H1 (cell line): Measurements from ENCODE around the gene PCGF3. TPM values are rescaled to one million over a fixed set of nuclear protein-coding genes. Genes with fewer than 3 reads are reported as not detected.

ENCODE experiments used
- CTCF ChIA-PET: fragments of 300-600 bp; sonication (Branson Sonifier 250); formaldehyde crosslinking; loops from one replicate; lab custom pipeline; 2021; ENCODE audit not compliant: partially characterized antibody; lab: Charles Lee
- POLR2A ChIA-PET: fragments of 300-600 bp; sonication (Branson Sonifier 250); formaldehyde crosslinking; loops from one replicate; lab custom pipeline; 2021; ENCODE audit warnings: inconsistent platforms; ENCODE audit not compliant: partially characterized antibody; lab: Charles Lee
- DNase-seq, 2 experiments: peaks; one replicate each; pipeline versions ENCODE4 v3.0.0 to v3.0.0-alpha.2; 2010 to 2022; ENCODE audit warnings: low spot score in 2 of 2, low read depth in 1 of 2, mixed read lengths in 1 of 2
- FAIRE-seq: peaks from 2 replicates; lab custom pipeline; 2011; peaks lifted over from hg19 to GRCh38; lab: Jason Lieb, UNC
- H2AFZ ChIP-seq: 2 replicates; pipeline ENCODE4 v1.8.1; 2012; ENCODE audit warnings: low read length, inconsistent platforms
- H2AK5ac ChIP-seq: 2 replicates; pipeline ENCODE4 v1.6.1; 2013; ENCODE audit warnings: low read depth, low read length
- H2BK120ac ChIP-seq: replicated peaks from 2 replicates; pipeline ENCODE3; 2013; ENCODE audit warnings: low read depth, low read length, inconsistent platforms
- H2BK12ac ChIP-seq: 2 replicates; pipeline ENCODE4 v1.6.1; 2013; ENCODE audit warnings: low read depth, low read length
- H2BK15ac ChIP-seq: 2 replicates; pipeline ENCODE4 v1.6.1; 2013; ENCODE audit warnings: low read length
- H2BK20ac ChIP-seq: 2 replicates; pipeline ENCODE4 v1.6.1; 2013; ENCODE audit warnings: low read length
- H2BK5ac ChIP-seq: 2 replicates; pipeline ENCODE4 v1.6.1; 2013; ENCODE audit warnings: low read depth, low read length
- H3K14ac ChIP-seq: 2 replicates; pipeline ENCODE4 v1.6.1; 2013; ENCODE audit warnings: inconsistent platforms; ENCODE audit not compliant: insufficient read length
- H3K18ac ChIP-seq: 2 replicates; pipeline ENCODE4 v1.6.1; 2013; ENCODE audit warnings: low read length; ENCODE audit errors: extremely low read depth
- H3K23ac ChIP-seq: 2 replicates; pipeline ENCODE4 v1.6.1; 2013; ENCODE audit warnings: inconsistent platforms; ENCODE audit not compliant: insufficient read length
- H3K23me2 ChIP-seq: 2 replicates; pipeline ENCODE4 v1.6.1; 2013; ENCODE audit warnings: low read depth, low read length
- H3K27ac ChIP-seq: 2 replicates; pipeline ENCODE4 v1.6.1; 2011; ENCODE audit warnings: low read depth, low read length, inconsistent platforms
- H3K27me3 ChIP-seq, 4 experiments: replicated peaks in 1 of 4; 1 replicate in 1 of 4; 2 replicates in 3 of 4; pipeline versions ENCODE4 v1.6.1 to v1.8.1; 2011 to 2013; ENCODE audit warnings: low read length in 3 of 4, mild to moderate bottlenecking in 3 of 4, inconsistent platforms in 2 of 4, mixed read lengths in 2 of 4, moderate library complexity in 1 of 4; ENCODE audit not compliant: control insufficient read depth in 3 of 4, insufficient read depth in 3 of 4; ENCODE audit errors: extremely low read depth in 1 of 4
- H3K36me3 ChIP-seq, 4 experiments: 2 replicates each; pipeline versions ENCODE4 v1.6.1 to v1.8.1; 2011 to 2013; ENCODE audit warnings: mild to moderate bottlenecking in 4 of 4, low read length in 3 of 4, moderate library complexity in 2 of 4, control low read depth in 1 of 4, inconsistent platforms in 1 of 4; ENCODE audit not compliant: insufficient read depth in 4 of 4, control insufficient read depth in 2 of 4
- H3K4ac ChIP-seq: replicated peaks from 2 replicates; pipeline ENCODE3; 2013; ENCODE audit warnings: low read length, low read depth, mixed read lengths, inconsistent platforms; ENCODE audit not compliant: insufficient read length
- H3K4me1 ChIP-seq, 4 experiments: replicated peaks in 1 of 4; 1 replicate in 1 of 4; 2 replicates in 3 of 4; pipeline versions ENCODE4 v1.6.1 to v1.8.1; 2011 to 2013; ENCODE audit warnings: low read length in 3 of 4, inconsistent platforms in 2 of 4, mixed read lengths in 1 of 4; ENCODE audit not compliant: insufficient read depth in 4 of 4, control insufficient read depth in 3 of 4
- H3K4me2 ChIP-seq, 2 experiments: 2 replicates each; pipeline versions ENCODE4 v1.6.1 to v1.8.1; 2011 to 2013; ENCODE audit warnings: low read depth in 2 of 2, low read length in 2 of 2, control low read depth in 1 of 2, inconsistent platforms in 1 of 2, mild to moderate bottlenecking in 1 of 2; ENCODE audit not compliant: insufficient read depth in 1 of 2
- H3K4me3 ChIP-seq, 4 experiments: fragments of 200-600, 300-600 bp in 1 of 4; sonication (generic), shearing (Covaris generic), sonication (Bioruptor Twin) in 1 of 4; 2 replicates each; pipeline versions ENCODE4 v1.5.1 to v1.8.1; 2011 to 2016; ENCODE audit warnings: low read length in 4 of 4, low read depth in 3 of 4, control low read depth in 2 of 4, inconsistent platforms in 2 of 4, mild to moderate bottlenecking in 2 of 4, mixed read lengths in 1 of 4, moderate library complexity in 1 of 4; ENCODE audit not compliant: insufficient read depth in 2 of 4; ENCODE audit errors: extremely low read depth in 1 of 4
- H3K56ac ChIP-seq: replicated peaks from 2 replicates; pipeline ENCODE3; 2013; ENCODE audit warnings: low read depth, mild to moderate bottlenecking, mixed read lengths, low read length, inconsistent platforms; ENCODE audit not compliant: insufficient read length
- H3K79me1 ChIP-seq: 2 replicates; pipeline ENCODE4 v1.6.1; 2013; ENCODE audit warnings: low read depth, low read length, control low read depth
- H3K79me2 ChIP-seq, 2 experiments: 2 replicates each; pipeline versions ENCODE4 v1.6.1 to v1.8.1; 2012 to 2013; ENCODE audit warnings: low read length in 2 of 2, mild to moderate bottlenecking in 2 of 2, inconsistent platforms in 1 of 2; ENCODE audit not compliant: insufficient read depth in 2 of 2, control insufficient read depth in 1 of 2
- H3K9ac ChIP-seq, 4 experiments: replicated peaks in 1 of 4; 1 replicate in 1 of 4; 2 replicates in 3 of 4; pipeline versions ENCODE4 v1.6.1 to v1.8.1; 2011 to 2013; ENCODE audit warnings: low read depth in 3 of 4, low read length in 3 of 4, control low read depth in 2 of 4, mild to moderate bottlenecking in 2 of 4, moderate library complexity in 2 of 4, inconsistent platforms in 1 of 4; ENCODE audit errors: extremely low read depth in 1 of 4
- H3K9me3 ChIP-seq, 2 experiments: 2 replicates each; pipeline versions ENCODE4 v1.6.1 to v1.8.1; 2012 to 2013; ENCODE audit warnings: mild to moderate bottlenecking in 2 of 2, moderate library complexity in 2 of 2, control low read depth in 1 of 2, inconsistent platforms in 1 of 2, low read depth in 1 of 2, low read length in 1 of 2, mixed read lengths in 1 of 2; ENCODE audit not compliant: insufficient read depth in 2 of 2
- H4K20me1 ChIP-seq, 2 experiments: replicated peaks in 1 of 2; 2 replicates each; pipeline versions ENCODE3 to v1.8.1; 2011 to 2013; ENCODE audit warnings: inconsistent platforms in 2 of 2, low read length in 2 of 2, mild to moderate bottlenecking in 1 of 2; ENCODE audit not compliant: insufficient read depth in 2 of 2, control insufficient read depth in 1 of 2
- H4K5ac ChIP-seq: 2 replicates; pipeline ENCODE4 v1.6.1; 2013; ENCODE audit warnings: low read length, low read depth, mixed read lengths, inconsistent platforms; ENCODE audit not compliant: insufficient read length
- H4K8ac ChIP-seq: 2 replicates; pipeline ENCODE4 v1.8.0; 2013; ENCODE audit warnings: mild to moderate bottlenecking, moderate library complexity, low read length, inconsistent platforms; ENCODE audit not compliant: insufficient read depth; ENCODE audit errors: extremely low read depth
- H4K91ac ChIP-seq: replicated peaks from 2 replicates; pipeline ENCODE3; 2013; ENCODE audit warnings: low read length, mixed read lengths, inconsistent platforms; ENCODE audit not compliant: insufficient read length
- CTBP2 ChIP-seq: IDR thresholded peaks from 2 replicates; pipeline ENCODE4 v1.7.0; 2011; ENCODE audit warnings: borderline replicate concordance, mild to moderate bottlenecking, moderate library complexity, mixed read lengths, low read length; ENCODE audit not compliant: insufficient read depth, insufficient read length
- EZH2 ChIP-seq: fragments of 200-600 bp; sonication (generic); IDR thresholded peaks from 2 replicates; pipeline ENCODE4 v1.7.1; 2012; ENCODE audit warnings: low read depth, mild to moderate bottlenecking, moderate library complexity, low read length, inconsistent platforms; ENCODE audit not compliant: severe bottlenecking
- POU5F1 ChIP-seq: IDR thresholded peaks from 2 replicates; pipeline ENCODE4 v1.6.1; 2011; ENCODE audit warnings: low read depth, mild to moderate bottlenecking, low read length, moderate library complexity
- RAD21 ChIP-seq, 2 experiments: IDR thresholded peaks in 1 of 2; conservative IDR thresholded peaks in 1 of 2; 2 replicates each; pipeline ENCODE4 v1.6.1; 2011; ENCODE audit warnings: low read depth in 2 of 2, low read length in 2 of 2, improper control_type of control experiment in 1 of 2, inconsistent platforms in 1 of 2, mild to moderate bottlenecking in 1 of 2, moderate library complexity in 1 of 2
- SIRT6 ChIP-seq: IDR thresholded peaks from one replicate; pipeline ENCODE4 v1.7.1; 2012; ENCODE audit warnings: low read length, inconsistent platforms
- TBP ChIP-seq: IDR thresholded peaks from 2 replicates; pipeline ENCODE4 v1.6.1; 2011; ENCODE audit warnings: low read depth, low read length, improper control_type of control experiment
- WGBS, 2 experiments: shearing (Covaris generic) in 1 of 2; methylation state at CpG; one replicate each; pipeline versions ENCODE4 v1.1.6 to v1.1.7; 2013 to 2015; ENCODE audit warnings: low lambda C conversion rate in 2 of 2, mixed read lengths in 2 of 2, inconsistent platforms in 1 of 2, low coverage in 1 of 2, missing lambda C conversion rate in 1 of 2; ENCODE audit not compliant: insufficient replicate concordance in 2 of 2, insufficient coverage in 1 of 2, insufficient read length in 1 of 2; ENCODE audit errors: extremely low coverage in 1 of 2, missing lambda C conversion rate in 1 of 2; 5-methylcytosine and 5-hydroxymethylcytosine counted together
- polyA plus RNA-seq, 7 experiments: library from polyadenylated mRNA; depleted of rRNA in 3 of 7; stranded (reverse) in 5 of 7; unstranded in 2 of 7; fragments of >200 nt in 5 of 7; fragments of 200-250 nt in 2 of 7; gene quantifications; 1 replicate in 5 of 7; 2 replicates in 1 of 7; 4 replicates in 1 of 7; pipeline versions ENCODE4 v1.2.1 to v1.2.3, GENCODE V29; 2011 to 2013; ENCODE audit warnings: missing spikeins in 2 of 7, mixed read lengths in 2 of 7
- total RNA-seq: library from RNA; stranded (reverse); fragmentation: NEBNext Ultra II Directional; extraction: Animal tissue kit (Norgen Biotek cat#: 25700); gene quantifications from 2 replicates; pipeline ENCODE4 v1.2.1, GENCODE V29; 2021

PCGF3 gene
- total and polyA plus RNA-seq, 2 of the 8 experiments (the other 6 are each of a cell fraction or from before 2014, with no cell fraction given), result 52.7 to 52.9 TPM

GRCh38 chr4:667545-667925 lies 38.1 kb upstream of the PCGF3 start:
- no peaks in the 10 kb centered on the region for H3K27me3 ChIP-seq
- no peak for TF ChIP-seq TBP
- TF ChIP-seq SIRT6, result no peak
- no peak for TF ChIP-seq EZH2
- TF ChIP-seq RAD21 (IDR thresholded peaks at IDR 0.05 in 1 of 2, conservative IDR thresholded peaks at IDR 0.05 in 1 of 2; ENCODE audit: low read depth in 2 of 2, low read length in 2 of 2), result no peak
- no peak for TF ChIP-seq CTBP2
- TF ChIP-seq POU5F1, result no peak

More at GRCh38 chr4:667545-667925, 38.1 kb upstream of the PCGF3 start:
- Histone ChIP-seq H3K79me1 (no peaks in the 10 kb centered on the region), H3K23ac (no peak overlapping the region), H2BK12ac (no peak overlapping the region), H2BK120ac (no peak overlapping the region), H2BK15ac (no peak overlapping the region), H3K23me2 (peaks cover 3% of the 10 kb centered on the region; the same call in 1 of the 2 replicates), H2BK5ac (no peak overlapping the region), H4K5ac (no peak overlapping the region), H3K36me3 (peaks cover 8 to 20% (median 11%) of the 10 kb centered on the region in 4 experiments), H3K4me2 (no peak overlapping the region), H3K9me3 (no peaks in the 10 kb centered on the region), H2AK5ac (no peak overlapping the region), H3K79me2 (no peaks in the 10 kb centered on the region), H2AFZ (no peak overlapping the region), H3K4me1 (no peaks in the 10 kb centered on the region; a peak in 1 of 7 replicates), H4K20me1 (peaks cover 3 to 7% of the 10 kb centered on the region in 2 experiments), H4K8ac (no peak overlapping the region; the same call in 1 of the 2 replicates), H4K91ac (no peak overlapping the region), H3K4me3 (no peak overlapping the region), H3K56ac (no peak overlapping the region), H3K4ac (no peak overlapping the region), H3K9ac (no peak overlapping the region), H3K18ac (no peak overlapping the region), H3K14ac (no peak overlapping the region), H3K27ac (no peak overlapping the region), H2BK20ac (no peak overlapping the region)
- no peak for DNase-seq
- POLR2A ChIA-PET, result interaction anchor here (1.1 to 4.9 kb wide), 5 partner anchors 8 to 144 kb away, joined by 3 to 25 read pairs (median 7); no protein-coding TSS in a partner anchor
- no peak for FAIRE-seq
- 77% methylated on average over 10 of the region's 10 CpGs; no CpG with 5 or more reads in 1 of the 2 experiments for WGBS, 2 experiments
- CTCF ChIA-PET, result interaction anchor here (0.6 to 1.6 kb wide), 2 partner anchors 16 to 18 kb away, joined by 3 to 4 read pairs; no protein-coding TSS in a partner anchor
